ENCODE data around the gene VLDLR. TPM values are rescaled to one million over a fixed set of nuclear protein-coding genes. Genes with fewer than 3 reads are reported as not detected.
A peak's percentile ranks its signal among the peaks of the same experiment; 100 is the strongest.

Gene VLDLR
- total and polyA plus RNA-seq, 2 of the 13 experiments (the other 11 are each of a cell fraction or from before 2014, with no cell fraction given) = 3.4 to 10.5 TPM

- TF ChIP-seq CEBPG (CRISPR knock-in tag; IDR thresholded peaks at IDR 0.05) (peak; percentile 64), BRD4 (CRISPR knock-in tag; IDR thresholded peaks at IDR 0.05) (no peak), PHF21A (CRISPR knock-in tag; IDR thresholded peaks at IDR 0.05) (no peak), FOXM1 (CRISPR knock-in tag; IDR thresholded peaks at IDR 0.05) (no peak), ZNF510 (CRISPR knock-in tag; IDR thresholded peaks at IDR 0.05; ENCODE audit: low read depth) (no peak), NFRKB (IDR thresholded peaks at IDR 0.05) (no peak), ZNF543 (CRISPR knock-in tag; IDR thresholded peaks at IDR 0.05) (no peak), MAX (IDR thresholded peaks at IDR 0.05) (peak; percentile 55; the same call in 1 of the 2 replicates), ZNF644 (CRISPR knock-in tag; IDR thresholded peaks at IDR 0.05; ENCODE audit: low read depth) (peak; percentile 74), ZBTB38 (CRISPR knock-in tag; IDR thresholded peaks at IDR 0.05) (no peak), HNF4A (CRISPR knock-in tag; IDR thresholded peaks at IDR 0.05) (peak; percentile 50), SUZ12 (IDR thresholded peaks at IDR 0.05; ENCODE audit: low read depth, low read length) (no peak), ZFP41 (CRISPR knock-in tag; IDR thresholded peaks at IDR 0.05; ENCODE audit: borderline replicate concordance) (no peak), ZFP36L1 (CRISPR knock-in tag; IDR thresholded peaks at IDR 0.05) (no peak)
Measured at GRCh38 chr9:2639786-2640185, 18.2 kb downstream of the VLDLR start (continued).

GRCh38 chr9:2640570-2640969 is 19.0 kb downstream of the VLDLR start:
- no TSS peak for BruUV-seq (replicated peaks)
- Histone ChIP-seq H2AFZ (ENCODE audit: low read length) (no peak overlapping the region), H3K9me3 (ENCODE audit: low read length) (no peaks in the 10 kb centered on the region), H4K20me1 (ENCODE audit: insufficient read depth, low read length) (no peaks in the 10 kb centered on the region), H3K4me3 (replicated peaks in 1 of 3; ENCODE audit: insufficient read depth in 1 of 3, low read depth in 2 of 3, low read length in 3 of 3) (no peak overlapping the region), H3K4me1 (ENCODE audit: insufficient read depth, low read length) (peaks cover 19% of the 10 kb centered on the region), H3K79me2 (ENCODE audit: insufficient read depth, low read length) (no peaks in the 10 kb centered on the region), H3K36me3 (replicated peaks in 1 of 2; ENCODE audit: control insufficient read depth in 1 of 2, insufficient read depth in 2 of 2, low read length in 2 of 2) (peaks cover 2 to 16% of the 10 kb centered on the region in 2 experiments; a peak in 4 of 5 replicates), H3K4me2 (ENCODE audit: low read depth, low read length) (no peak overlapping the region), H3K9ac (ENCODE audit: insufficient read depth, low read depth, low read length) (no peak overlapping the region), H3K27ac (ENCODE audit: extremely low read length, insufficient read depth, low read length) (no peak overlapping the region), H3K27me3 (ENCODE audit: control insufficient read depth in 1 of 2, insufficient read depth in 2 of 2, low read length in 2 of 2) (no peaks in the 10 kb centered on the region)
- in situ Hi-C loops (cut with HindIII; ENCODE audit: extremely low pct_ligation_motif_present, low pct_unique_long_range_greater_than_20kb) (no loop called here), intact Hi-C loops (cut with micrococcal nuclease; ENCODE audit: unreplicated experiment) (no loop called here)
- TF ChIP-seq ZNF318 (CRISPR knock-in tag; IDR thresholded peaks at IDR 0.05) (no peak), HNF4A (CRISPR knock-in tag; IDR thresholded peaks at IDR 0.05) (peak; percentile 14; the same call in 1 of the 2 replicates)
- ChIA-PET POLR2A (no interaction called here), CTCF (ENCODE audit: low intra/inter-chr PET ratio, low total read pairs) (no interaction called here)
- no peak for DNase-seq (ENCODE audit: low spot score)
- WGBS (ENCODE audit: low lambda C conversion rate) = 88% methylated on average over 1 of the region's 1 CpG
- no peak; the same call in 2 of the 3 replicates for ATAC-seq
- peak; percentile 32 for FAIRE-seq
